SU-DHL-6 (cell line): ENCODE measurements around the gene EZH2.

ENCODE experiments used
- EZH2phosphoT487 ChIP-seq: fragments of 200-600 bp; sonication (generic), shearing (Covaris generic); conservative IDR thresholded peaks from 2 replicates; pipeline ENCODE4 v1.6.1; 2018; ENCODE audit warnings: mild to moderate bottlenecking, antibody characterized with exemption, low read length, moderate library complexity, mixed read lengths
- TF ChIP-seq, protein P1 (sequence below): fragments of 200-600 bp; sonication (generic); IDR thresholded peaks from one replicate; pipeline ENCODE4 v1.5.1; 2017; ENCODE audit warnings: antibody characterized with exemption, mild to moderate bottlenecking, low read length, moderate library complexity; ENCODE audit not compliant: insufficient read depth, poor library complexity, severe bottlenecking

DNA sequence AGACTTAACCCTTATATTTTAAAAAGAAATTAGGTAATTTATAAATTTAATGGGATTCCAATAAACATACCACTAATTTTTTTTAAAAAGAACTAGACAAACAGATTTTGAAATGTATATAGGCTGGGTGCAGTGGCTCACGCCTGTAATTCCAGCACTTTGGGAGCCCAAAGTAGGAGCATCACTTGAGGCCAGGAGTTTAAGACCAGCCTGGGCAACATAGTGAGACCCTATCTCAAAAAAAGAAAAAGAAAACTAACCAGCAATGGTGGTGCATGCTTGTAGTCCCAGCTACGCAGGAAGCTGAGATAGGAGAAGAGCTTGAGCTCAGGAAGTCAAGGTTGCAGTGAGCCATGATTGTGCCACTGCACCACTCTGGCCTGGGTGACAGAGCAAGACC is 62.7 kb downstream of the EZH2 start:
- TF ChIP-seq, protein P1, sequence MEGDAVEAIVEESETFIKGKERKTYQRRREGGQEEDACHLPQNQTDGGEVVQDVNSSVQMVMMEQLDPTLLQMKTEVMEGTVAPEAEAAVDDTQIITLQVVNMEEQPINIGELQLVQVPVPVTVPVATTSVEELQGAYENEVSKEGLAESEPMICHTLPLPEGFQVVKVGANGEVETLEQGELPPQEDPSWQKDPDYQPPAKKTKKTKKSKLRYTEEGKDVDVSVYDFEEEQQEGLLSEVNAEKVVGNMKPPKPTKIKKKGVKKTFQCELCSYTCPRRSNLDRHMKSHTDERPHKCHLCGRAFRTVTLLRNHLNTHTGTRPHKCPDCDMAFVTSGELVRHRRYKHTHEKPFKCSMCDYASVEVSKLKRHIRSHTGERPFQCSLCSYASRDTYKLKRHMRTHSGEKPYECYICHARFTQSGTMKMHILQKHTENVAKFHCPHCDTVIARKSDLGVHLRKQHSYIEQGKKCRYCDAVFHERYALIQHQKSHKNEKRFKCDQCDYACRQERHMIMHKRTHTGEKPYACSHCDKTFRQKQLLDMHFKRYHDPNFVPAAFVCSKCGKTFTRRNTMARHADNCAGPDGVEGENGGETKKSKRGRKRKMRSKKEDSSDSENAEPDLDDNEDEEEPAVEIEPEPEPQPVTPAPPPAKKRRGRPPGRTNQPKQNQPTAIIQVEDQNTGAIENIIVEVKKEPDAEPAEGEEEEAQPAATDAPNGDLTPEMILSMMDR: no peak
- TF ChIP-seq EZH2phosphoT487: no peak
